Gastrocnemius medialis (tissue), 4 donors: ENCODE data around the gene MT4.

Experiments
- POLR2A ChIP-seq, 2 donors: fragments of 450-650 bp; IDR thresholded peaks; one replicate each; pipeline ENCODE4 v1.6.1; 2017; ENCODE audit warnings: antibody characterized with exemption in 2 of 2, mild to moderate bottlenecking in 2 of 2, moderate library complexity in 2 of 2
- TF ChIP-seq, protein P1 (sequence below), 5 experiments: fragments of 450-650 bp in 3 of 5; fragments of 200-600 bp in 2 of 5; sonication (generic) in 2 of 5; IDR thresholded peaks in 4 of 5; conservative IDR thresholded peaks in 1 of 5; 1 replicate in 4 of 5; 2 replicates in 1 of 5; pipeline ENCODE4 v1.5.1; 2016 to 2019; ENCODE audit warnings: antibody characterized with exemption in 5 of 5, mild to moderate bottlenecking in 3 of 5, moderate library complexity in 3 of 5

GRCh38 chr16:56617212-56618085 is 52.6 kb downstream of the MT4 start:
- TF ChIP-seq, protein P1, sequence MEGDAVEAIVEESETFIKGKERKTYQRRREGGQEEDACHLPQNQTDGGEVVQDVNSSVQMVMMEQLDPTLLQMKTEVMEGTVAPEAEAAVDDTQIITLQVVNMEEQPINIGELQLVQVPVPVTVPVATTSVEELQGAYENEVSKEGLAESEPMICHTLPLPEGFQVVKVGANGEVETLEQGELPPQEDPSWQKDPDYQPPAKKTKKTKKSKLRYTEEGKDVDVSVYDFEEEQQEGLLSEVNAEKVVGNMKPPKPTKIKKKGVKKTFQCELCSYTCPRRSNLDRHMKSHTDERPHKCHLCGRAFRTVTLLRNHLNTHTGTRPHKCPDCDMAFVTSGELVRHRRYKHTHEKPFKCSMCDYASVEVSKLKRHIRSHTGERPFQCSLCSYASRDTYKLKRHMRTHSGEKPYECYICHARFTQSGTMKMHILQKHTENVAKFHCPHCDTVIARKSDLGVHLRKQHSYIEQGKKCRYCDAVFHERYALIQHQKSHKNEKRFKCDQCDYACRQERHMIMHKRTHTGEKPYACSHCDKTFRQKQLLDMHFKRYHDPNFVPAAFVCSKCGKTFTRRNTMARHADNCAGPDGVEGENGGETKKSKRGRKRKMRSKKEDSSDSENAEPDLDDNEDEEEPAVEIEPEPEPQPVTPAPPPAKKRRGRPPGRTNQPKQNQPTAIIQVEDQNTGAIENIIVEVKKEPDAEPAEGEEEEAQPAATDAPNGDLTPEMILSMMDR (IDR thresholded peaks at IDR 0.05 in 4 of 5, conservative IDR thresholded peaks at IDR 0.05 in 1 of 5), result peak in 2 of 5 experiments; percentile 15 to 29
- TF ChIP-seq POLR2A (IDR thresholded peaks at IDR 0.05), result peak; percentile 48 to 49
